Tibial nerve (tissue), 4 donors: ENCODE data around the gene RFK.

ENCODE experiments used
- CTCF ChIP-seq, 5 experiments: fragments of 200-600 bp in 3 of 5; fragments of 450-650 bp in 2 of 5; sonication (generic) in 3 of 5; IDR thresholded peaks; one replicate each; pipeline ENCODE4 v1.5.1; 2016 to 2019; ENCODE audit warnings: antibody characterized with exemption in 5 of 5, mild to moderate bottlenecking in 3 of 5, moderate library complexity in 2 of 5
- EP300 ChIP-seq, 2 donors: sonication (generic); formaldehyde crosslinking; IDR thresholded peaks; one replicate each; pipeline ENCODE4 v1.6.1; 2017; ENCODE audit warnings: antibody characterized with exemption in 2 of 2, mild to moderate bottlenecking in 1 of 2
- POLR2A ChIP-seq, 2 donors: fragments of 450-650 bp; IDR thresholded peaks; one replicate each; pipeline ENCODE4 v1.6.1; 2017; ENCODE audit warnings: antibody characterized with exemption in 2 of 2, mild to moderate bottlenecking in 2 of 2, moderate library complexity in 2 of 2

DNA sequence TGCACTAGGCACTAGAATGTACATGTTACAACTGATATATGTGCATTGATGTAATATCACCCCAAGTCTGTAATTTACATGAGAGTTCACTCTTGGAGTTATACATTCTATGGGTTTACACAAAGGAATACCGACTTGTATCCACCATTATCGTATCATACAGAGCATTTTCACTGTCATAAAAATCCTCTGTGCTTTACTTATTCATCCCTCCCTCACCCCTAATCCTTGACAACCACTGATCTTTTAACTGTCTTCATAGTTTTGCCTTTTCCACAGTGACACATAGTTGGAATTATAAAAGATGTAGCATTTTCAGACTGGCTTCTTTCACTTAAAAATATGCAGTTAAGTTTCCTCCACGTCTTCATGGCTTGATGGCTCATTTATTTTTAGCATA, 11.1 kb upstream of the RFK start:
- TF ChIP-seq CTCF (IDR thresholded peaks at IDR 0.05) (no peak), POLR2A (IDR thresholded peaks at IDR 0.05) (no peak), EP300 (IDR thresholded peaks at IDR 0.05) (no peak)
